ENCODE data around the gene KATNIP.

- TF ChIP-seq ZNF670 (tag by site-specific recombination; IDR thresholded peaks at IDR 0.05; ENCODE audit: low read depth) = no peak
- TF ChIP-seq SETDB1 (IDR thresholded peaks at IDR 0.05; ENCODE audit: insufficient read length, low read length) = no peak
- TF ChIP-seq CTCF (tag by site-specific recombination; IDR thresholded peaks at IDR 0.05) = no peak
- TF ChIP-seq ZNF311 (tag by site-specific recombination; IDR thresholded peaks at IDR 0.05; ENCODE audit: borderline replicate concordance) = no peak
- no peak for TF ChIP-seq ZNF274 (IDR thresholded peaks at IDR 0.05; ENCODE audit: low read length)
- no peak for TF ChIP-seq ZNF274 (tag by site-specific recombination; IDR thresholded peaks at IDR 0.05; ENCODE audit: borderline replicate concordance)
Observed at GRCh38 chr16:27561216-27561615, 11.3 kb downstream of the KATNIP start.

Measured in HEK293 (cell line).